Transverse colon (tissue), 4 donors: ENCODE results near the gene HES3. TPM values are rescaled to one million over a fixed set of nuclear protein-coding genes. Genes with fewer than 3 reads are reported as not detected.

Experiments
- DNase-seq: peaks from one replicate; pipeline ENCODE4 v3.0.0-alpha.2; 2019
- H3K27ac ChIP-seq, 4 donors: fragments of 200-600 bp; sonication (generic); 2 replicates each; pipeline ENCODE4 v1.5.1; 2016 to 2018; ENCODE audit warnings: inconsistent platforms in 4 of 4
- H3K27me3 ChIP-seq: fragments of 200-600 bp; sonication (generic); 2 replicates; pipeline ENCODE4 v1.5.1; 2017; ENCODE audit warnings: inconsistent platforms
- H3K36me3 ChIP-seq, 4 donors: fragments of 200-600 bp; sonication (generic); 2 replicates each; pipeline ENCODE4 v1.5.1; 2017 to 2019; ENCODE audit warnings: inconsistent platforms in 4 of 4
- H3K4me1 ChIP-seq, 4 donors: fragments of 200-600 bp; sonication (generic); 2 replicates each; pipeline ENCODE4 v1.5.1; 2017 to 2020; ENCODE audit warnings: inconsistent platforms in 4 of 4
- H3K4me3 ChIP-seq, 4 donors: fragments of 200-600 bp; sonication (generic); 1 replicate in 1 of 4; 2 replicates in 3 of 4; pipeline versions ENCODE4 v1.5.1 to v1.6.1; 2017 to 2019; ENCODE audit warnings: inconsistent platforms in 4 of 4
- H3K9me3 ChIP-seq, 2 donors: fragments of 200-600 bp; sonication (generic); 2 replicates each; pipeline ENCODE4 v1.5.1; 2017 to 2019; ENCODE audit warnings: inconsistent platforms in 2 of 2
- EP300 ChIP-seq: sonication (generic); formaldehyde crosslinking; IDR thresholded peaks from one replicate; pipeline ENCODE4 v1.6.1; 2017; ENCODE audit warnings: antibody characterized with exemption, low read depth
- POLR2A ChIP-seq: fragments of 450-650 bp; IDR thresholded peaks from one replicate; pipeline ENCODE4 v1.6.1; 2016; ENCODE audit warnings: antibody characterized with exemption, mild to moderate bottlenecking, moderate library complexity
- POLR2AphosphoS5 ChIP-seq, 3 donors: sonication (generic); formaldehyde crosslinking; IDR thresholded peaks; one replicate each; pipeline ENCODE4 v1.6.1; 2016; ENCODE audit warnings: antibody characterized with exemption in 3 of 3
- WGBS, 2 donors: methylation state at CpG; one replicate each; pipeline ENCODE4 v1.1.5; 2018; ENCODE audit warnings: low coverage in 1 of 2; 5-methylcytosine and 5-hydroxymethylcytosine counted together
- in situ Hi-C, 4 donors: fragments of 200-750 bp; cut with MboI; loops; one replicate each; pipeline versions ENCODE4 v1.15.0 to v1.15.1; 2017; ENCODE audit warnings: low sequenced_read_pairs in 3 of 4, low pct_ligation_motif_present in 1 of 4, low pct_unique_long_range_greater_than_20kb in 1 of 4
- intact Hi-C: fragments of 100-400 bp; cut with DNase I; formaldehyde crosslinking; loops from one replicate; pipeline ENCODE4 v1.15.1; 2023; ENCODE audit warnings: low total_unique reads
- total RNA-seq, 4 donors: library from RNA; depleted of rRNA; stranded (reverse); fragments of >200 nt; gene quantifications; one replicate each; pipeline ENCODE4 v1.1.0, GENCODE V29; 2016
- TF ChIP-seq, protein P1 (sequence below), 5 experiments: fragments of 200-600 bp in 3 of 5; fragments of 450-650 bp in 2 of 5; sonication (generic) in 3 of 5; IDR thresholded peaks; 1 replicate in 2 of 5; 2 replicates in 3 of 5; pipeline ENCODE4 v1.5.1; 2016 to 2017; ENCODE audit warnings: antibody characterized with exemption in 5 of 5, inconsistent platforms in 3 of 5, mild to moderate bottlenecking in 2 of 5, moderate library complexity in 1 of 5

Gene HES3
- total RNA-seq, 4 donors from 2014 or later: not detected

DNA sequence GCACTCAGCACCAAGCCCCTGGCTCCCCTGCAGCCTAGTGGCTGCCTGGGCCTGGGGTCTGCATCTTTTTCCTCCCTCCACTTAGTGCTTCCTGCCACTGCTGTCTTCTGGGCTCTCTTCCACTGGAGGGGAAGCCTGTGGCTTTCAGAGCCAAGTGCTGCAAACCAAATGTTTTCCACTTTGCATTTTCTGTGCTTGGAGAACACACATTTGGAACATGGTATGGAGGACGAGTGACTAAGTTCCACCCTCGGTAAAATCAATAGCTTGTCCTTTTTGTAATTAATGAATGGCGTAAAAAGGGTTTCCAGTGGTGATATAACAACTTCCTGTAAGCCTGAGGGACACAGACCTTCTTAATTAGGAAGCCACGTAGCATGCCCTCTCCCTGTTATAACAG lies 27.0 kb downstream of the HES3 start:
- H3K9me3 ChIP-seq: no peaks in the 10 kb centered on the region
- H3K36me3 ChIP-seq: no peaks in the 10 kb centered on the region
- no peak for DNase-seq
- WGBS, 2 donors: 40 to 45% methylated on average over 1 to 4 of the region's 4 CpGs
- no peak for TF ChIP-seq POLR2AphosphoS5 (IDR thresholded peaks at IDR 0.05)
- TF ChIP-seq, protein P1, sequence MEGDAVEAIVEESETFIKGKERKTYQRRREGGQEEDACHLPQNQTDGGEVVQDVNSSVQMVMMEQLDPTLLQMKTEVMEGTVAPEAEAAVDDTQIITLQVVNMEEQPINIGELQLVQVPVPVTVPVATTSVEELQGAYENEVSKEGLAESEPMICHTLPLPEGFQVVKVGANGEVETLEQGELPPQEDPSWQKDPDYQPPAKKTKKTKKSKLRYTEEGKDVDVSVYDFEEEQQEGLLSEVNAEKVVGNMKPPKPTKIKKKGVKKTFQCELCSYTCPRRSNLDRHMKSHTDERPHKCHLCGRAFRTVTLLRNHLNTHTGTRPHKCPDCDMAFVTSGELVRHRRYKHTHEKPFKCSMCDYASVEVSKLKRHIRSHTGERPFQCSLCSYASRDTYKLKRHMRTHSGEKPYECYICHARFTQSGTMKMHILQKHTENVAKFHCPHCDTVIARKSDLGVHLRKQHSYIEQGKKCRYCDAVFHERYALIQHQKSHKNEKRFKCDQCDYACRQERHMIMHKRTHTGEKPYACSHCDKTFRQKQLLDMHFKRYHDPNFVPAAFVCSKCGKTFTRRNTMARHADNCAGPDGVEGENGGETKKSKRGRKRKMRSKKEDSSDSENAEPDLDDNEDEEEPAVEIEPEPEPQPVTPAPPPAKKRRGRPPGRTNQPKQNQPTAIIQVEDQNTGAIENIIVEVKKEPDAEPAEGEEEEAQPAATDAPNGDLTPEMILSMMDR (IDR thresholded peaks at IDR 0.05): no peak
- no peak for TF ChIP-seq EP300
- no peak for TF ChIP-seq POLR2A
- H3K4me1 ChIP-seq: peaks cover 13 to 44% (median 33%) of the 10 kb centered on the region in 4 donors
- no peaks in the 10 kb centered on the region for H3K27me3 ChIP-seq
- no peak overlapping the region for H3K4me3 ChIP-seq
- intact Hi-C loops: no loop called here
- in situ Hi-C loops: no loop called here
- peak overlapping the region; percentile 58 to 81 (median 68) for H3K27ac ChIP-seq

- Histone ChIP-seq H3K27ac (peak overlapping the region; percentile 58 to 81 (median 68)), H3K4me1 (peaks cover 19 to 49% (median 38%) of the 10 kb centered on the region in 4 donors), H3K27me3 (no peaks in the 10 kb centered on the region), H3K36me3 (no peaks in the 10 kb centered on the region), H3K4me3 (no peak overlapping the region), H3K9me3 (no peaks in the 10 kb centered on the region)
- WGBS, 2 donors: 35 to 63% methylated on average over 2 to 12 of the region's 12 CpGs
- peak; percentile 58 for DNase-seq
- no peak for TF ChIP-seq EP300
- TF ChIP-seq POLR2AphosphoS5 (IDR thresholded peaks at IDR 0.05): peak in 1 of 3 donors; percentile 55
- peak; percentile 46 for TF ChIP-seq POLR2A
- in situ Hi-C loops (no loop called here), intact Hi-C loops (no loop called here)
These were observed 27.6 kb downstream of the HES3 start for GRCh38 chr1:6271554-6271953.

GRCh38 chr1:6272452-6272851 lies 28.5 kb downstream of the HES3 start:
- intact Hi-C loops: no loop called here
- Histone ChIP-seq H3K4me3 (no peak overlapping the region), H3K27me3 (no peaks in the 10 kb centered on the region), H3K36me3 (no peaks in the 10 kb centered on the region), H3K27ac (peak overlapping the region in 3 of 4 donors; percentile 58 to 81 (median 74)), H3K4me1 (peaks cover 23 to 55% (median 43%) of the 10 kb centered on the region in 4 donors), H3K9me3 (no peaks in the 10 kb centered on the region)
- DNase-seq: no peak
- in situ Hi-C loops: no loop called here
- TF ChIP-seq POLR2A: no peak
- no peak for TF ChIP-seq EP300
- WGBS, 2 donors: 79% methylated on average over 8 of the region's 9 CpGs; no CpG with 5 or more reads in 1 of the 2 donors

DNA sequence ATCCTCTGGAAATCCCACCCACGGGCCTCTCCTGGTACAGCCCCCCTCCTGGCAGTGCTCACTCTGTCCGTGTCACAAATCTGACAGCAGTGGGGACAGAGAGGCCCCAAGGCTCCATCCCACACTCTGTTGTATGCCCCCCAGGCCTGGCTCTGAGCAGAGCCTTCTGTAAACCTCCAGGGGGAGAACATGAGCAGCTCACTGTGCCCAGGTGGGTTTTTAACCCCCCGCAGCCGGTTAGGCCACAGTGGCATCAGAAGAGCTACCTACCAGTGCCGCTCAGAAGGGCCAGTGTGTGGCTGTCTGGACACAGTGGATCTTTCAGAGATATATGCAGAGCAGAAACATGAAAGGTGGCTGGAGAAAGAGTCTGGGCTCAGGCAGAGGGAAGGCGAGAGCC lies 28.9 kb downstream of the HES3 start:
- peak overlapping the region in 2 of 4 donors; percentile 74 to 81 for H3K27ac ChIP-seq

DNA sequence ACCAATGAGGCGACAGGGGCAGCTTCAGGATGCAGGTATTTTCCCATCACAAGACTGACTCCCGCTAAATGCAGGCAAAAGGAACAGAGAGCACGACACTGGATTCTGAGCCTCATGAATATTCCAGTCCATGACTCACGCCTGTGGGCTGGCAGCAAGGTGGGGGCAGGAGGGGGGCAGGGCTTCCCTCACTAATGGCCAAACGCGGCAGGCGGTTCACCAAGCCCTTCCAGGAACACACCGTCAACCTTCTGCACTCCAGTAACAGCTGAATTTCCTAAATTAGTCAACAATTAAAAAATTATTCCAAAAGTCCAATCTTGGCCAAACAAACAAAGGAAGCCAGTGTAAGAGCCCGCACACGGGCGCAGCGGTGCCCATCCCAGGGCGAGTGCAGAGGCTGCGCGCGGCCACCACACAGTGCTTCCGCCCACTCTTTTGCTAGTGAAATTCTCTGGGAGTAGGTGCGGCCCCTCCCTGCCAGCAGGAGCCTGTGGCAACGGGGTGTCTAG lies 29.5 kb downstream of the HES3 start:
- Histone ChIP-seq H3K9me3 (no peaks in the 10 kb centered on the region), H3K27ac (peak overlapping the region in 1 of 4 donors; percentile 74), H3K36me3 (no peaks in the 10 kb centered on the region), H3K4me1 (peaks cover 23 to 55% (median 43%) of the 10 kb centered on the region in 4 donors), H3K27me3 (no peaks in the 10 kb centered on the region), H3K4me3 (no peak overlapping the region)
- intact Hi-C loops (no loop called here), in situ Hi-C loops (no loop called here)
- no peak for DNase-seq
- TF ChIP-seq POLR2A (no peak), EP300 (no peak), POLR2AphosphoS5 (IDR thresholded peaks at IDR 0.05) (no peak)
- 90% methylated on average over 19 of the region's 19 CpGs; no CpG with 5 or more reads in 1 of the 2 donors for WGBS, 2 donors

More for the DNA sequence above, 28.9 kb downstream of the HES3 start:
- intact Hi-C loops: no loop called here
- WGBS, 2 donors: 82% methylated on average over 6 of the region's 6 CpGs; no CpG with 5 or more reads in 1 of the 2 donors
- Histone ChIP-seq H3K36me3 (no peaks in the 10 kb centered on the region), H3K9me3 (no peaks in the 10 kb centered on the region), H3K4me3 (no peak overlapping the region), H3K4me1 (peaks cover 23 to 55% (median 43%) of the 10 kb centered on the region in 4 donors), H3K27me3 (no peaks in the 10 kb centered on the region)
- in situ Hi-C loops: no loop called here
- DNase-seq: no peak
- TF ChIP-seq POLR2AphosphoS5 (IDR thresholded peaks at IDR 0.05): no peak
- no peak for TF ChIP-seq EP300
- TF ChIP-seq, protein P1 (IDR thresholded peaks at IDR 0.05): no peak
- TF ChIP-seq POLR2A: no peak
